ENCODE measurements around the gene DNAJC9. TPM values are rescaled to one million over a fixed set of nuclear protein-coding genes. Genes with fewer than 3 reads are reported as not detected.

The DNAJC9 gene
- total RNA-seq, 1 donor from 2014 or later: 24.5 TPM

GRCh38 chr10:73218431-73219191 is 28.4 kb downstream of the DNAJC9 start:
- Mint-ChIP-seq H3K4me1 (ENCODE audit: unreplicated experiment) (no peaks in the 10 kb centered on the region), H3K27me3 (ENCODE audit: unreplicated experiment) (peaks cover 1% of the 10 kb centered on the region), H3K4me3 (ENCODE audit: unreplicated experiment) (no peak overlapping the region), H3K9me3 (ENCODE audit: unreplicated experiment) (no peaks in the 10 kb centered on the region), H3K36me3 (ENCODE audit: low read depth, unreplicated experiment) (peaks cover 12% of the 10 kb centered on the region), H3K27ac (ENCODE audit: unreplicated experiment) (no peak overlapping the region)
- peak; percentile 29 for TF ChIP-seq CTCF (IDR thresholded peaks at IDR 0.05; ENCODE audit: unreplicated experiment)
- no peak for DNase-seq (ENCODE audit: low spot score)

- no peak for TF ChIP-seq CTCF (IDR thresholded peaks at IDR 0.05; ENCODE audit: unreplicated experiment)
- Mint-ChIP-seq H3K27ac (ENCODE audit: unreplicated experiment) (no peak overlapping the region), H3K4me3 (ENCODE audit: unreplicated experiment) (no peak overlapping the region), H3K9me3 (ENCODE audit: unreplicated experiment) (no peaks in the 10 kb centered on the region), H3K4me1 (ENCODE audit: unreplicated experiment) (no peaks in the 10 kb centered on the region), H3K27me3 (ENCODE audit: unreplicated experiment) (peaks cover 1% of the 10 kb centered on the region), H3K36me3 (ENCODE audit: low read depth, unreplicated experiment) (peaks cover 12% of the 10 kb centered on the region)
- no peak for DNase-seq (ENCODE audit: low spot score)
Observed at GRCh38 chr10:73217628-73218027, 29.4 kb downstream of the DNAJC9 start.

GRCh38 chr10:73215749-73216148 is 31.3 kb downstream of the DNAJC9 start:
- H3K36me3 Mint-ChIP-seq (ENCODE audit: low read depth, unreplicated experiment): peaks cover 12% of the 10 kb centered on the region
- no peaks in the 10 kb centered on the region for H3K4me1 Mint-ChIP-seq (ENCODE audit: unreplicated experiment)
- no peaks in the 10 kb centered on the region for H3K9me3 Mint-ChIP-seq (ENCODE audit: unreplicated experiment)
- H3K27ac Mint-ChIP-seq (ENCODE audit: unreplicated experiment): no peak overlapping the region
- no peak for DNase-seq (ENCODE audit: low spot score)
- peaks cover 1% of the 10 kb centered on the region for H3K27me3 Mint-ChIP-seq (ENCODE audit: unreplicated experiment)
- no peak overlapping the region for H3K4me3 Mint-ChIP-seq (ENCODE audit: unreplicated experiment)
- no peak for TF ChIP-seq CTCF (IDR thresholded peaks at IDR 0.05; ENCODE audit: unreplicated experiment)

GRCh38 chr10:73211106-73211811 is 35.8 kb downstream of the DNAJC9 start:
- no peak overlapping the region for H3K4me3 Mint-ChIP-seq (ENCODE audit: unreplicated experiment)
- no peaks in the 10 kb centered on the region for H3K9me3 Mint-ChIP-seq (ENCODE audit: unreplicated experiment)
- peaks cover 19% of the 10 kb centered on the region for H3K36me3 Mint-ChIP-seq (ENCODE audit: low read depth, unreplicated experiment)
- no peaks in the 10 kb centered on the region for H3K4me1 Mint-ChIP-seq (ENCODE audit: unreplicated experiment)
- no peak overlapping the region for H3K27ac Mint-ChIP-seq (ENCODE audit: unreplicated experiment)
- DNase-seq (ENCODE audit: low spot score): no peak
- TF ChIP-seq CTCF (IDR thresholded peaks at IDR 0.05; ENCODE audit: unreplicated experiment): no peak
- H3K27me3 Mint-ChIP-seq (ENCODE audit: unreplicated experiment): no peaks in the 10 kb centered on the region

Data from endothelial cell (in vitro differentiated cells).